ENCODE data around the gene GPN2.
A peak's percentile ranks its signal among the peaks of the same experiment; 100 is the strongest.
"Not testable (repeated sequence)": the region's sequence is repeated elsewhere in the genome, so short reads cannot be mapped to it uniquely, and the experiment has no call there.

The GPN2 gene

GRCh38 chr1:26900815-26901511, 10.9 kb upstream of the GPN2 start:
- DNase-seq, result no peak

- peak; percentile 82 to 93 for DNase-seq
Measured at GRCh38 chr1:26900001-26900814, 10.1 kb upstream of the GPN2 start, which contains the start of gene GPATCH3. Gene GPATCH3 (minus strand): TSS chr1:26900467. CDS start chr1:26900442, 25 bp downstream.

GRCh38 chr1:26897351-26897750, 7.3 kb upstream of the GPN2 start:
- DNase-seq, result no peak

GRCh38 chr1:26894263-26894662, 4.2 kb upstream of the GPN2 start:
- no peak for DNase-seq

GRCh38 chr1:26890467-26890796, 349 bp upstream of the GPN2 start:
- DNase-seq, result no peak

- no peak for DNase-seq
Measured at GRCh38 chr1:26888231-26888630, 1.9 kb downstream of the GPN2 start.

GRCh38 chr1:26887125-26887524, 3.0 kb downstream of the GPN2 start:
- peak; percentile 19 to 56 for DNase-seq

GRCh38 chr1:26882696-26883463, 7.2 kb downstream of the GPN2 start:
- DNase-seq, result no peak

GRCh38 chr1:26881611-26882010, 8.5 kb downstream of the GPN2 start:
- DNase-seq, result not testable (repeated sequence)

GRCh38 chr1:26879793-26880192, 10.3 kb downstream of the GPN2 start:
- no peak for DNase-seq

- no peak for DNase-seq
Measured at GRCh38 chr1:26877326-26877725, 12.8 kb downstream of the GPN2 start.

- no peak for DNase-seq
Measured at GRCh38 chr1:26874896-26875295, 15.2 kb downstream of the GPN2 start.

GRCh38 chr1:26873097-26873496, 17.0 kb downstream of the GPN2 start:
- DNase-seq, result not testable (repeated sequence)

GRCh38 chr1:26864610-26865480, 25.2 kb downstream of the GPN2 start:
- peak; percentile 95 to 97 for DNase-seq

GRCh38 chr1:26863685-26864077, 26.4 kb downstream of the GPN2 start:
- DNase-seq, result no peak

GRCh38 chr1:26862781-26863684, 27.1 kb downstream of the GPN2 start, which contains the start of gene SFN:
Gene SFN (plus strand): TSS chr1:26863149. CDS start chr1:26863213, 64 bp downstream.
- DNase-seq, result no peak

GRCh38 chr1:26861889-26862378, 28.1 kb downstream of the GPN2 start:
- no peak for DNase-seq

GRCh38 chr1:26861286-26861701, 28.8 kb downstream of the GPN2 start:
- DNase-seq, result no peak

GRCh38 chr1:26858891-26859640, 31.0 kb downstream of the GPN2 start:
- DNase-seq, result peak in 1 of 2 donors; percentile 9

- DNase-seq, result no peak
Measured at GRCh38 chr1:26858160-26858559, 31.9 kb downstream of the GPN2 start.

Data from inflammatory macrophage treated with lipopolysaccharide for 1 hour (primary cell).